HepG2 (cell line): ENCODE results near the gene IGF2. TPM values are rescaled to one million over a fixed set of nuclear protein-coding genes. Genes with fewer than 3 reads are reported as not detected.
A peak's percentile ranks its signal among the peaks of the same experiment; 100 is the strongest.

Experiments used
- EEA1 ChIP-seq: sonication (generic); formaldehyde crosslinking; IDR thresholded peaks from 2 replicates; pipeline ENCODE4 v1.5.1; 2020; ENCODE audit warnings: mild to moderate bottlenecking, missing genetic modification reagents, borderline replicate concordance
- IKZF1 ChIP-seq: fragments of 450-650 bp; IDR thresholded peaks from 2 replicates; pipeline ENCODE4 v1.7.1; 2016
- MBNL3 ChIP-seq: fragments of 250-450 bp; sonication (Bioruptor Pico); conservative IDR thresholded peaks from 2 replicates; pipeline ENCODE4 v1.8.0; 2022; ENCODE audit warnings: mild to moderate bottlenecking, inconsistent platforms
- MED8 ChIP-seq: sonication (generic); formaldehyde crosslinking; IDR thresholded peaks from 2 replicates; pipeline ENCODE4 v1.8.1; 2023; ENCODE audit warnings: mild to moderate bottlenecking, missing genetic modification reagents; ENCODE audit not compliant: insufficient replicate concordance
- MTF1 ChIP-seq: sonication (generic); formaldehyde crosslinking; IDR thresholded peaks from 2 replicates; pipeline ENCODE4 v1.5.0; 2020; ENCODE audit warnings: missing genetic modification reagents
- NCOA1 ChIP-seq: sonication (generic); formaldehyde crosslinking; IDR thresholded peaks from 2 replicates; pipeline ENCODE4 v1.9.0; 2021; ENCODE audit warnings: missing genetic modification reagents
- NFE2L2 ChIP-seq: fragments of 150-350 bp; IDR thresholded peaks from 2 replicates; pipeline ENCODE4 v1.6.1; 2014; ENCODE audit warnings: low read length
- PAF1 ChIP-seq: IDR thresholded peaks from 2 replicates; pipeline ENCODE4 v1.6.1; 2016; ENCODE audit warnings: missing genetic modification reagents, missing compliant biosample characterization
- PITX1 ChIP-seq: sonication (generic); formaldehyde crosslinking; IDR thresholded peaks from 2 replicates; pipeline ENCODE4 v1.5.1; 2020; ENCODE audit warnings: mild to moderate bottlenecking, missing genetic modification reagents
- RBFOX2 ChIP-seq: fragments of 200-400 bp; formaldehyde crosslinking; IDR thresholded peaks from 2 replicates; pipeline ENCODE4 v1.6.1; 2017; ENCODE audit warnings: low read depth, mild to moderate bottlenecking, low read length
- RFX1 ChIP-seq: fragments of 450-650 bp; IDR thresholded peaks from 2 replicates; pipeline ENCODE4 v1.6.1; 2017
- RNF2 ChIP-seq: fragments of 450-650 bp; conservative IDR thresholded peaks from 2 replicates; pipeline ENCODE4 v1.6.1; 2016; ENCODE audit warnings: low read depth
- SP140L ChIP-seq: sonication (generic); formaldehyde crosslinking; IDR thresholded peaks from 2 replicates; pipeline ENCODE4 v1.4.0; 2020; ENCODE audit warnings: missing genetic modification reagents, borderline replicate concordance
- TCF12 ChIP-seq, 2 experiments: fragments of 450-650 bp in 1 of 2; sonication (generic) in 1 of 2; formaldehyde crosslinking in 1 of 2; IDR thresholded peaks; 2 replicates each; pipeline versions ENCODE4 v1.6.1 to v1.8.0; 2017 to 2022; ENCODE audit warnings: antibody characterized with exemption in 1 of 2, mild to moderate bottlenecking in 1 of 2, missing genetic modification reagents in 1 of 2, moderate library complexity in 1 of 2
- U2AF1 ChIP-seq: fragments of 200-400 bp; formaldehyde crosslinking; optimal IDR thresholded peaks from 2 replicates; pipeline ENCODE3; 2017; ENCODE audit warnings: mild to moderate bottlenecking, low read depth, low read length
- ZBTB42 ChIP-seq: sonication (generic); formaldehyde crosslinking; IDR thresholded peaks from 2 replicates; pipeline ENCODE4 v1.5.0; 2020; ENCODE audit warnings: mild to moderate bottlenecking, missing genetic modification reagents
- ZNF20 ChIP-seq: sonication (generic); formaldehyde crosslinking; IDR thresholded peaks from 2 replicates; pipeline ENCODE4 v1.4.0; 2020; ENCODE audit warnings: mild to moderate bottlenecking, moderate library complexity, missing genetic modification reagents
- ZNF224 ChIP-seq: sonication (generic); formaldehyde crosslinking; IDR thresholded peaks from 2 replicates; pipeline ENCODE4 v1.5.0; 2020; ENCODE audit warnings: mild to moderate bottlenecking, missing genetic modification reagents
- ZNF446 ChIP-seq: sonication (generic); formaldehyde crosslinking; IDR thresholded peaks from 2 replicates; pipeline ENCODE4 v1.5.0; 2020; ENCODE audit warnings: mild to moderate bottlenecking, missing genetic modification reagents
- ZNF496 ChIP-seq: sonication (generic); formaldehyde crosslinking; IDR thresholded peaks from 2 replicates; pipeline ENCODE4 v1.8.1; 2023; ENCODE audit warnings: mild to moderate bottlenecking, moderate library complexity, missing genetic modification reagents; ENCODE audit not compliant: insufficient replicate concordance
- polyA plus RNA-seq, 8 experiments: library from polyadenylated mRNA; depleted of rRNA in 3 of 8; stranded (reverse) in 7 of 8; unstranded in 1 of 8; fragments of >200 nt; fragmentation: Illumina TruSeq in 4 of 8; extraction: Trizol in 4 of 8; gene quantifications; 2 replicates each; pipeline versions ENCODE4 v1.2.1 to v1.2.3, GENCODE V29; 2011 to 2016; ENCODE audit warnings: low read depth in 4 of 8, missing spikeins in 1 of 8, mixed read lengths in 1 of 8; ENCODE audit not compliant: insufficient read depth in 1 of 8
- total RNA-seq, 5 experiments: library from RNA; depleted of rRNA; stranded (reverse); fragments of >200 nt; fragmentation: Illumina TruSeq; extraction: Trizol; gene quantifications; 2 replicates each; pipeline ENCODE4 v1.2.3, GENCODE V29; 2016; ENCODE audit warnings: low read depth in 1 of 5
- TF ChIP-seq, protein P1 (sequence below): sonication (generic); IDR thresholded peaks from 2 replicates; pipeline ENCODE4 v1.6.1; 2016; ENCODE audit warnings: low read depth, borderline replicate concordance
- TF ChIP-seq, protein P2 (sequence below): sonication (generic); formaldehyde crosslinking; conservative IDR thresholded peaks from 2 replicates; pipeline ENCODE4 v1.8.0; 2022; ENCODE audit warnings: missing genetic modification reagents
- TF ChIP-seq, protein P3 (sequence below): sonication (generic); formaldehyde crosslinking; IDR thresholded peaks from 2 replicates; pipeline ENCODE4 v1.4.0; 2020; ENCODE audit warnings: mild to moderate bottlenecking, missing genetic modification reagents
- TF ChIP-seq, protein P4 (sequence below): IDR thresholded peaks from 2 replicates; pipeline ENCODE4 v1.6.1; 2016; ENCODE audit warnings: low read depth
- TF ChIP-seq, protein P5 (sequence below): IDR thresholded peaks from 2 replicates; pipeline ENCODE4 v1.6.1; 2016; ENCODE audit warnings: mild to moderate bottlenecking

The IGF2 gene
- total and polyA plus RNA-seq, 2 of the 13 experiments (the other 11 are each of a cell fraction or from before 2014, with no cell fraction given), result 79.1 to 254 TPM

DNA sequence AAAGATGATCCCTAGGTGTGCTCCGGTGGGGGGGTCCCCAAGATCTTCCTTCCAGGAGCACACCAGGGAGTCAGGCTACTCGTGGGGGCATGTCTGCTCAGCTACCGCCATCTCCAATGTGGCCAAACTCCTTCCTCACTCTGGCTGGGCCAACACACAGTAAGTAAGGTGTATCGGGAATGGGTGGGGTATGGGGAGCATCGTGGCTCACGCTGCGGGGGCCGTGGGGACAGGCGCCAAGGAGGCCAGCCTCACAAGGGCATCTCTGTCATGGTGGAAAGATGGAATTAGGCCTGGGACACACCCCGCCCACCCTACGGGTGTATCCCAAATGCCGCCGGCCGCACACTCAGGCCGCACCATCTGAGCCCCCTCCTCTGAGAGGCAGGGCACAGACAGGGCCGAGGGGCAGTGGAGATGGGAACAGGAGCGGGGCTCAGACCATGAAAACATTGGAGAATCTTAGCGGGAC is 8.3 kb downstream of the IGF2 start (continued):
- TF ChIP-seq, protein P1, sequence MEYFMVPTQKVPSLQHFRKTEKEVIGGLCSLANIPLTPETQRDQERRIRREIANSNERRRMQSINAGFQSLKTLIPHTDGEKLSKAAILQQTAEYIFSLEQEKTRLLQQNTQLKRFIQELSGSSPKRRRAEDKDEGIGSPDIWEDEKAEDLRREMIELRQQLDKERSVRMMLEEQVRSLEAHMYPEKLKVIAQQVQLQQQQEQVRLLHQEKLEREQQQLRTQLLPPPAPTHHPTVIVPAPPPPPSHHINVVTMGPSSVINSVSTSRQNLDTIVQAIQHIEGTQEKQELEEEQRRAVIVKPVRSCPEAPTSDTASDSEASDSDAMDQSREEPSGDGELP, result no peak
- TF ChIP-seq, protein P2, sequence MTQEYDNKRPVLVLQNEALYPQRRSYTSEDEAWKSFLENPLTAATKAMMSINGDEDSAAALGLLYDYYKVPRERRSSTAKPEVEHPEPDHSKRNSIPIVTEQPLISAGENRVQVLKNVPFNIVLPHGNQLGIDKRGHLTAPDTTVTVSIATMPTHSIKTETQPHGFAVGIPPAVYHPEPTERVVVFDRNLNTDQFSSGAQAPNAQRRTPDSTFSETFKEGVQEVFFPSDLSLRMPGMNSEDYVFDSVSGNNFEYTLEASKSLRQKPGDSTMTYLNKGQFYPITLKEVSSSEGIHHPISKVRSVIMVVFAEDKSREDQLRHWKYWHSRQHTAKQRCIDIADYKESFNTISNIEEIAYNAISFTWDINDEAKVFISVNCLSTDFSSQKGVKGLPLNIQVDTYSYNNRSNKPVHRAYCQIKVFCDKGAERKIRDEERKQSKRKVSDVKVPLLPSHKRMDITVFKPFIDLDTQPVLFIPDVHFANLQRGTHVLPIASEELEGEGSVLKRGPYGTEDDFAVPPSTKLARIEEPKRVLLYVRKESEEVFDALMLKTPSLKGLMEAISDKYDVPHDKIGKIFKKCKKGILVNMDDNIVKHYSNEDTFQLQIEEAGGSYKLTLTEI (CRISPR knock-in tag), result no peak
- TF ChIP-seq MTF1 (CRISPR knock-in tag), result no peak
- no peak for TF ChIP-seq EEA1
- TF ChIP-seq, protein P3, sequence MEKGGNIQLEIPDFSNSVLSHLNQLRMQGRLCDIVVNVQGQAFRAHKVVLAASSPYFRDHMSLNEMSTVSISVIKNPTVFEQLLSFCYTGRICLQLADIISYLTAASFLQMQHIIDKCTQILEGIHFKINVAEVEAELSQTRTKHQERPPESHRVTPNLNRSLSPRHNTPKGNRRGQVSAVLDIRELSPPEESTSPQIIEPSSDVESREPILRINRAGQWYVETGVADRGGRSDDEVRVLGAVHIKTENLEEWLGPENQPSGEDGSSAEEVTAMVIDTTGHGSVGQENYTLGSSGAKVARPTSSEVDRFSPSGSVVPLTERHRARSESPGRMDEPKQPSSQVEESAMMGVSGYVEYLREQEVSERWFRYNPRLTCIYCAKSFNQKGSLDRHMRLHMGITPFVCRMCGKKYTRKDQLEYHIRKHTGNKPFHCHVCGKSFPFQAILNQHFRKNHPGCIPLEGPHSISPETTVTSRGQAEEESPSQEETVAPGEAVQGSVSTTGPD (CRISPR knock-in tag), result no peak
- TF ChIP-seq IKZF1, result no peak
- no peak for TF ChIP-seq ZNF224 (CRISPR knock-in tag)
- TF ChIP-seq, protein P4, sequence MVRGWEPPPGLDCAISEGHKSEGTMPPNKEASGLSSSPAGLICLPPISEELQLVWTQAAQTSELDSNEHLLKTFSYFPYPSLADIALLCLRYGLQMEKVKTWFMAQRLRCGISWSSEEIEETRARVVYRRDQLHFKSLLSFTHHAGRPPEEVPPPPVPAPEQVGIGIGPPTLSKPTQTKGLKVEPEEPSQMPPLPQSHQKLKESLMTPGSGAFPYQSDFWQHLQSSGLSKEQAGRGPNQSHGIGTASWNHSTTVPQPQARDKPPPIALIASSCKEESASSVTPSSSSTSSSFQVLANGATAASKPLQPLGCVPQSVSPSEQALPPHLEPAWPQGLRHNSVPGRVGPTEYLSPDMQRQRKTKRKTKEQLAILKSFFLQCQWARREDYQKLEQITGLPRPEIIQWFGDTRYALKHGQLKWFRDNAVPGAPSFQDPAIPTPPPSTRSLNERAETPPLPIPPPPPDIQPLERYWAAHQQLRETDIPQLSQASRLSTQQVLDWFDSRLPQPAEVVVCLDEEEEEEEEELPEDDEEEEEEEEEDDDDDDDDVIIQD (CRISPR knock-in tag), result no peak
- no peak for TF ChIP-seq NCOA1
- TF ChIP-seq RBFOX2, result no peak; the same call in 1 of the 2 replicates
- TF ChIP-seq ZNF20 (CRISPR knock-in tag), result no peak
- peak; percentile 92 for TF ChIP-seq PAF1 (CRISPR knock-in tag)
- no peak for TF ChIP-seq TCF12 (IDR thresholded peaks at IDR 0.05)
- TF ChIP-seq TCF12 (CRISPR knock-in tag; IDR thresholded peaks at IDR 0.05), result no peak
- TF ChIP-seq NFE2L2, result no peak
- TF ChIP-seq, protein P5, sequence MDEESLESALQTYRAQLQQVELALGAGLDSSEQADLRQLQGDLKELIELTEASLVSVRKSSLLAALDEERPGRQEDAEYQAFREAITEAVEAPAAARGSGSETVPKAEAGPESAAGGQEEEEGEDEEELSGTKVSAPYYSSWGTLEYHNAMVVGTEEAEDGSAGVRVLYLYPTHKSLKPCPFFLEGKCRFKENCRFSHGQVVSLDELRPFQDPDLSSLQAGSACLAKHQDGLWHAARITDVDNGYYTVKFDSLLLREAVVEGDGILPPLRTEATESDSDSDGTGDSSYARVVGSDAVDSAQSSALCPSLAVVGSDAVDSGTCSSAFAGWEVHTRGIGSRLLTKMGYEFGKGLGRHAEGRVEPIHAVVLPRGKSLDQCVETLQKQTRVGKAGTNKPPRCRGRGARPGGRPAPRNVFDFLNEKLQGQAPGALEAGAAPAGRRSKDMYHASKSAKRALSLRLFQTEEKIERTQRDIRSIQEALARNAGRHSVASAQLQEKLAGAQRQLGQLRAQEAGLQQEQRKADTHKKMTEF (CRISPR knock-in tag), result peak; percentile 21; the same call in 1 of the 2 replicates
- no peak for TF ChIP-seq ZNF446 (CRISPR knock-in tag)
- no peak for TF ChIP-seq MBNL3 (CRISPR knock-in tag)
- no peak for TF ChIP-seq RNF2
- no peak for TF ChIP-seq RFX1
- TF ChIP-seq U2AF1, result no peak
- no peak for TF ChIP-seq MED8 (CRISPR knock-in tag)
- no peak for TF ChIP-seq SP140L (CRISPR knock-in tag)
- no peak; the same call in 1 of the 2 replicates for TF ChIP-seq ZBTB42 (CRISPR knock-in tag)
- no peak for TF ChIP-seq ZNF496 (CRISPR knock-in tag)
- TF ChIP-seq PITX1 (CRISPR knock-in tag), result no peak
